NCI-H146 treated with DMSO at 0.1 percent for 48 hours (cell line): ENCODE results near the gene ASXL1.
"Not testable (repeated sequence)": the region's sequence is repeated elsewhere in the genome, so short reads cannot be mapped to it uniquely, and the experiment has no call there.

ENCODE experiments used
- DNase-seq: peaks from one replicate; lab custom pipeline; 2025; ENCODE audit not compliant: unreplicated experiment; lab: John Stamatoyannopoulos, UW

ASXL1 gene

GRCh38 chr20:32400476-32400875, 42.3 kb downstream of the ASXL1 start:
- no peak for DNase-seq

GRCh38 chr20:32404017-32404416, 45.9 kb downstream of the ASXL1 start:
- no peak for DNase-seq

GRCh38 chr20:32406701-32407100, 48.6 kb downstream of the ASXL1 start:
- DNase-seq: no peak

- DNase-seq: not testable (repeated sequence)
Measured at GRCh38 chr20:32407131-32407750, 49.1 kb downstream of the ASXL1 start.

- DNase-seq: no peak
Measured at GRCh38 chr20:32411955-32412706, 54.0 kb downstream of the ASXL1 start.

GRCh38 chr20:32415494-32415893, 57.4 kb downstream of the ASXL1 start:
- DNase-seq: no peak

- DNase-seq: no peak
Measured at GRCh38 chr20:32416206-32416605, 58.1 kb downstream of the ASXL1 start.

GRCh38 chr20:32418376-32418775, 60.2 kb downstream of the ASXL1 start:
- DNase-seq: no peak

GRCh38 chr20:32421290-32421689, 63.2 kb downstream of the ASXL1 start:
- DNase-seq: no peak

- no peak for DNase-seq
Measured at GRCh38 chr20:32427996-32428395, 69.9 kb downstream of the ASXL1 start.

- no peak for DNase-seq
Measured at GRCh38 chr20:32429343-32429742, 71.2 kb downstream of the ASXL1 start.

- DNase-seq: no peak
Measured at GRCh38 chr20:32429745-32430360, 71.7 kb downstream of the ASXL1 start.

- DNase-seq: no peak
Measured at GRCh38 chr20:32431457-32431856, 73.3 kb downstream of the ASXL1 start.

GRCh38 chr20:32432277-32432676, 74.1 kb downstream of the ASXL1 start:
- no peak for DNase-seq

- DNase-seq: no peak
Measured at GRCh38 chr20:32433311-32434021, 75.3 kb downstream of the ASXL1 start.

GRCh38 chr20:32434434-32434833, 76.3 kb downstream of the ASXL1 start:
- DNase-seq: no peak

- no peak for DNase-seq
Measured at GRCh38 chr20:32435449-32436107, 77.4 kb downstream of the ASXL1 start.

GRCh38 chr20:32436142-32436861, 78.2 kb downstream of the ASXL1 start:
- no peak for DNase-seq

- DNase-seq: no peak
Measured at GRCh38 chr20:32436968-32437367, 78.8 kb downstream of the ASXL1 start.

- no peak for DNase-seq
Measured at GRCh38 chr20:32437391-32438074, 79.4 kb downstream of the ASXL1 start.
